OCI-LY1 (cell line): ENCODE results near the gene PEX7.

ENCODE experiments used
- EZH2 ChIP-seq: fragments of 200-600 bp; sonication (generic), shearing (Covaris generic); IDR thresholded peaks from 2 replicates; pipeline ENCODE4 v1.8.0; 2017; ENCODE audit warnings: borderline replicate concordance, mixed run types, mild to moderate bottlenecking, antibody characterized with exemption, low read length, moderate library complexity, mixed read lengths
- TF ChIP-seq, protein P1 (sequence below): fragments of 200-600 bp; sonication (generic), shearing (Covaris generic); IDR thresholded peaks from 2 replicates; pipeline ENCODE4 v1.5.1; 2017; ENCODE audit warnings: mild to moderate bottlenecking, antibody characterized with exemption, low read length, moderate library complexity, mixed read lengths

DNA sequence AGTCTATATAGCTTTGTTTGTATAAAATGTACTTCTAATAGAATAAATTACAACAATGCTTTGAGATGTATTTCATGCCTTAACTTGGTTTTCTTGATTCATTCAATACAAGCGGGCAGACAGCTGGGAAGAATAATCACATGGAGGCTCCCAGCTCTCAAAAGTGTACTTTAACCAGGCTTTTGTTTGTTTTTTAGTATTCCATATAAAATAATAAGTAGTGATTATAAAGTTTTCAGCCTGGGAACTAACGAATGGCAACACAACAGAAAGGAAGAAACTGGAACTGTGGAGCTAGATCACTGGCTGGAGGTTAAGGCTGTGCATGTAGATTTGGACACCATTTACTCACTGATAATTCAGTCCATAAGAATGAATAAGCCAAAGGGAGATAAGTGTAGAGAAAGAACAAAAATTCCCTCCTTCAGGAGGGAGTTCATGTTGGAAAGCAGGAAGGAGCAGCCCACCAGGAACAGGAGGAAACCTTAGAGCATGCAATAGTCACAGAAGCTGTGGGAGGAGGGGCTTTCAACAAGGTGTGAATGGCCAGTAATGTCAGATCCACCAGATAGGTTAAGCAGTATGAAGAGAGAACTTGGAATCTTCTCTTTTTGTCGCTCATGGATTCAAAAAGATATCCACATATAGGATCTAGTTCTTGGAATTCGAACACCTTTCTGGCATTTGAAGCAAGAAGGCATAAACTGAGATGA, 58.5 kb downstream of the PEX7 start:
- TF ChIP-seq, protein P1, sequence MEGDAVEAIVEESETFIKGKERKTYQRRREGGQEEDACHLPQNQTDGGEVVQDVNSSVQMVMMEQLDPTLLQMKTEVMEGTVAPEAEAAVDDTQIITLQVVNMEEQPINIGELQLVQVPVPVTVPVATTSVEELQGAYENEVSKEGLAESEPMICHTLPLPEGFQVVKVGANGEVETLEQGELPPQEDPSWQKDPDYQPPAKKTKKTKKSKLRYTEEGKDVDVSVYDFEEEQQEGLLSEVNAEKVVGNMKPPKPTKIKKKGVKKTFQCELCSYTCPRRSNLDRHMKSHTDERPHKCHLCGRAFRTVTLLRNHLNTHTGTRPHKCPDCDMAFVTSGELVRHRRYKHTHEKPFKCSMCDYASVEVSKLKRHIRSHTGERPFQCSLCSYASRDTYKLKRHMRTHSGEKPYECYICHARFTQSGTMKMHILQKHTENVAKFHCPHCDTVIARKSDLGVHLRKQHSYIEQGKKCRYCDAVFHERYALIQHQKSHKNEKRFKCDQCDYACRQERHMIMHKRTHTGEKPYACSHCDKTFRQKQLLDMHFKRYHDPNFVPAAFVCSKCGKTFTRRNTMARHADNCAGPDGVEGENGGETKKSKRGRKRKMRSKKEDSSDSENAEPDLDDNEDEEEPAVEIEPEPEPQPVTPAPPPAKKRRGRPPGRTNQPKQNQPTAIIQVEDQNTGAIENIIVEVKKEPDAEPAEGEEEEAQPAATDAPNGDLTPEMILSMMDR, result no peak
- TF ChIP-seq EZH2, result no peak
